Activated T-helper 2 cell treated with anti-CD3 and anti-CD28 coated beads, Interferon-gamma antibody, Interleukin-2, Interleukin-4, amounts not matched to agents 10 μg/mL and 5 μg/mL and 100 μg/mL, durations not matched to agents 14 hours and 24 hours and 36 hours (primary cell): ENCODE data around the gene MOGAT3. TPM values are rescaled to one million over a fixed set of nuclear protein-coding genes. Genes with fewer than 3 reads are reported as not detected.
A peak's percentile ranks its signal among the peaks of the same experiment; 100 is the strongest.

Experiments used
- DNase-seq: peaks from one replicate; pipeline ENCODE4 v3.0.0; 2021; ENCODE audit warnings: low spot score
- H3K27ac Mint-ChIP-seq: one replicate; pipeline ENCODE4 v1.8.0; 2021; ENCODE audit warnings: mixed read lengths
- H3K27me3 Mint-ChIP-seq: one replicate; pipeline ENCODE4 v1.8.0; 2021; ENCODE audit warnings: low read depth, mixed read lengths
- H3K36me3 Mint-ChIP-seq: one replicate; pipeline ENCODE4 v1.8.0; 2021; ENCODE audit warnings: low read depth, mixed read lengths
- H3K4me1 Mint-ChIP-seq: one replicate; pipeline ENCODE4 v1.8.0; 2021; ENCODE audit warnings: low read depth, mixed read lengths
- H3K4me3 Mint-ChIP-seq: one replicate; pipeline ENCODE4 v1.8.0; 2021; ENCODE audit warnings: low read depth, mild to moderate bottlenecking, moderate library complexity, mixed read lengths
- H3K9me3 Mint-ChIP-seq: one replicate; pipeline ENCODE4 v1.8.0; 2021; ENCODE audit warnings: mixed read lengths
- intact Hi-C: fragments of 100-400 bp; cut with micrococcal nuclease; formaldehyde crosslinking; loops from one replicate; pipeline ENCODE4 v1.15.1; 2023
- total RNA-seq: library from RNA; stranded (reverse); gene quantifications from 2 replicates; pipeline ENCODE4 v1.2.3, GENCODE V29; 2022

The MOGAT3 gene
- total RNA-seq, 1 donor from 2014 or later = not detected

DNA sequence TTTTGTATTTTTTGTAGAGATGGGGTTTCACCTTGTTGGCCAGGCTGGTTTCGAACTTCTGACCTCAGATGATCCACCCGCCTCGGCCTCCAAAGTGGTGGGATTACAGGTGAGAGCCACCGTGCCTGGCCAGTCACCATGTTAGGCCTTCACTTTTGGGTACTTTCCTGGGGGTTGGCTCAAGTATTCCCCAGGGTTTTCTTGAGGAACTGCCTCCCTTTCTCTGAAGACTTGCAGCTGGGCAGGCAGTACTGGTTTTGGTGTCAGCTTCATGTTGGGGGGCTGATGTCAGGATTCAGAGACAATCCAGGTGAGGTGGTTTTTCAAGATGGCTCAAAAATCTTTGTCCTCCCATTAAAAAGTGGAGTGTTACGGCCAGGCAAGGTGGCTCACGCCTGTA lies 24.8 kb upstream of the MOGAT3 start:
- Mint-ChIP-seq H3K27ac (no peak overlapping the region), H3K4me1 (no peaks in the 10 kb centered on the region), H3K36me3 (peaks cover 45% of the 10 kb centered on the region), H3K27me3 (no peaks in the 10 kb centered on the region), H3K9me3 (no peaks in the 10 kb centered on the region), H3K4me3 (no peak overlapping the region)
- intact Hi-C loops = no loop called here
- no peak for DNase-seq

- intact Hi-C loops = no loop called here
- H3K4me3 Mint-ChIP-seq = no peak overlapping the region
- H3K27me3 Mint-ChIP-seq = no peaks in the 10 kb centered on the region
- DNase-seq = no peak
- peaks cover 7% of the 10 kb centered on the region for H3K4me1 Mint-ChIP-seq
- H3K27ac Mint-ChIP-seq = no peak overlapping the region
- H3K36me3 Mint-ChIP-seq = peaks cover 42% of the 10 kb centered on the region
- no peaks in the 10 kb centered on the region for H3K9me3 Mint-ChIP-seq
These were observed 22.7 kb upstream of the MOGAT3 start for GRCh38 chr7:101223528-101223927.

DNA sequence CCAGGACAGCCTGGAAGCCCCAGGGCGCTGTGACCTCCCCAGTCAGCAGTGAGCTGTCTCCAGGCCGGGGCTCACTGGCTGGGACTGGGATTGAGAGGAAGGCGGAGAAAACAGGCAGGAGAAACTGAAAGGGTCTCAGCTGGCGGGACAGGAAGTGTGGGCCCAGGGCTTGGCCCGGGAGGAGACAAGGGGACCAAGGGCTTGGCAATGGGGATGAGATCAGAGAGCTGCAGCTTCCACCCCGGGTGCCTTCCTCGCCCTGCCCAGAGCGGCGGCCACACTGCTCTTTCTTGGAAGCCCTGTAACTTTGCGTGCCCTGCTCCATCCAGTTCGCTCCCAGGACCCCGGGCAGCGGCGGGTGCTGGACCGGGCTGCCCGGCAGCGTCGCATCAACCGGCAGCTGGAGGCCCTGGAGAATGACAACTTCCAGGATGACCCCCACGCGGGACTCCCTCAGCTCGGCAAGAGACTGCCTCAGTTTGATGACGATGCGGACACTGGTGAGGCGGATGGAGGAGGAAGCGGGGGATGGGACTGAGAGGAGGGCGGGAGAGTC lies 21.5 kb upstream of the MOGAT3 start:
- Mint-ChIP-seq H3K27me3 (no peaks in the 10 kb centered on the region), H3K27ac (no peak overlapping the region), H3K36me3 (peaks cover 40% of the 10 kb centered on the region), H3K9me3 (no peaks in the 10 kb centered on the region), H3K4me1 (peaks cover 9% of the 10 kb centered on the region), H3K4me3 (no peak overlapping the region)
- DNase-seq = no peak
- intact Hi-C loops = no loop called here

DNA sequence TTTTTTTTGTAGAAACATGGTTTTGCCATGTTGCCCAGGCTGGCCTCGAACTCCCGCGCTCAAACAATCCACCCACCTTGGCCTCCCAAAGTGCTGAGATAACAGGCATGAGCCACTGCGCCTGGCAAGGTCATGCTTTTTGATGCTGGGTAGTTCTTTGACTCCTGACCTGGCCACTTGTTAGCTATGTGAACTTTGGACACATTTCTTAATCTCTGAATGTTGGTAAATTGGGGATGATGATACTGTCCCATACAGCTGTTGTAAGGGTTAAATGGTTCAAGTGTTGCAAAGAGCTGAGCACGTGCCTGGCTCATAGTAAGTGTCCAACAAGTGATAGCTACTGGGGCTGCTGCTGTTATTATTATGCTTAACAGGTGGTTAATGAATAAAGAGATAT lies 19.5 kb upstream of the MOGAT3 start:
- DNase-seq = no peak
- peak overlapping the region; percentile 11 for H3K4me3 Mint-ChIP-seq
- H3K36me3 Mint-ChIP-seq = peaks cover 54% of the 10 kb centered on the region
- intact Hi-C loops = no loop called here
- peaks cover 22% of the 10 kb centered on the region for H3K4me1 Mint-ChIP-seq
- no peak overlapping the region for H3K27ac Mint-ChIP-seq
- H3K9me3 Mint-ChIP-seq = no peaks in the 10 kb centered on the region
- H3K27me3 Mint-ChIP-seq = no peaks in the 10 kb centered on the region

GRCh38 chr7:101218236-101219125 lies 17.6 kb upstream of the MOGAT3 start:
- intact Hi-C loops = loop anchor here (1.0 kb wide), 1 partner anchor 26 kb away; no protein-coding TSS in a partner anchor
- peaks cover 22% of the 10 kb centered on the region for H3K4me1 Mint-ChIP-seq
- no peak for DNase-seq
- H3K36me3 Mint-ChIP-seq = peaks cover 45% of the 10 kb centered on the region
- peak overlapping the region; percentile 99 for H3K4me3 Mint-ChIP-seq
- H3K9me3 Mint-ChIP-seq = no peaks in the 10 kb centered on the region
- no peaks in the 10 kb centered on the region for H3K27me3 Mint-ChIP-seq
- peak overlapping the region; percentile 84 for H3K27ac Mint-ChIP-seq

- Mint-ChIP-seq H3K4me1 (peaks cover 22% of the 10 kb centered on the region), H3K9me3 (no peaks in the 10 kb centered on the region), H3K27me3 (no peaks in the 10 kb centered on the region), H3K27ac (peak within 1 kb of the TSS; percentile 84), H3K4me3 (peak within 1 kb of the TSS; percentile 99), H3K36me3 (peaks cover 38% of the 10 kb centered on the region)
- DNase-seq = peak; percentile 94
- intact Hi-C loops = loop anchor here (1.0 to 2.0 kb wide), 2 partner anchors 27 to 65 kb away; no protein-coding TSS in a partner anchor
These were observed 16.8 kb upstream of the MOGAT3 start, which contains the start of the genes PLOD3 and ZNHIT1 for GRCh38 chr7:101217388-101218235. Gene PLOD3, minus strand, starts transcription at chr7:101217581. Its CDS starts 307 bp downstream, at chr7:101217274. Gene ZNHIT1, plus strand, starts transcription at chr7:101218165. Its CDS starts 31 bp downstream, at chr7:101218196.

GRCh38 chr7:101216860-101217387 lies 16.1 kb upstream of the MOGAT3 start:
- Mint-ChIP-seq H3K27me3 (no peaks in the 10 kb centered on the region), H3K4me3 (peak overlapping the region; percentile 99), H3K27ac (peak overlapping the region; percentile 84), H3K9me3 (no peaks in the 10 kb centered on the region), H3K36me3 (peaks cover 33% of the 10 kb centered on the region), H3K4me1 (peaks cover 22% of the 10 kb centered on the region)
- intact Hi-C loops = loop anchor here (2.0 kb wide), 1 partner anchor 66 kb away; no protein-coding TSS in a partner anchor
- DNase-seq = no peak

DNA sequence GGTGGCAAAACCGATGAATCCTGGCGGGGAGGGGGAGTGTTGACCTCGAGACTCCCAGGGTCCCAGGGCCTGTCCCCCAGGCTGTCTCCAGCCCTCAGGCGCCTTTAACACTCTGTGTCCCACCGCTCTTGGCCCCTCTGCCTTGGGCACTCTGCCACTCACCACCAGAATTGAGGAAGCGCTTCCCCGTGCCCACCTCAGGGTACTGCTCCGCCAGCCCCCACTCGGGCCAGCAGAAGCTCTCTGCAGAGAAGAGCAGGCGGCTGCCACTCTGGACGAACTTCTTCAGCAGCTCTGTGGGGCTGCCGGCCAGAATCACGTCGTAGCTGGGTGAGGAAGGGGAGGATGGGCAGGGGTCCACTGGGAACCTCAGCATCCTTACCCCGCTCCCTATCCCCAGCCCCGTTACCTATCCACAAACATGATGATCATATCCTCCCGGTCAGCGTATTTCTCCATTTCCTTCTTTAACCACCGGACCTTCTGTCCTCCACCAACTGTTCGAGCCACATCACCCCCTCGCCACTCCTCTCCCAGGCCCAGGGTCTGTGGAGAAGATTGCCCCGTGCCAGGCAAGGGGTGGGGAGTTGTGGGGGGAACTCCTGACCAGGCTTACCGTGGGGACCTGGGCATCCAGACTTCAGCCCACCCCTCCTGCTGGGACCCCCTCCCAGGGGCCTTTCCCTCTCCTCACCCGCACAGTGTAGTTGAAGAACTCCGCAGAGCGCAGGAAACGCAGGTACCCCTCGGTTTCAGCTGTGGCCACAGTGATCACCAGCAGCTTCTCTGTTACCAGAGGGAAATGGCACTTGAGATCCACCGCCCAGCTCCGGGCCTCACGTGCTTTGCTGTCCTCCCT lies 15.4 kb upstream of the MOGAT3 start:
- Mint-ChIP-seq H3K9me3 (no peaks in the 10 kb centered on the region), H3K4me3 (peak overlapping the region; percentile 99), H3K36me3 (peaks cover 26% of the 10 kb centered on the region), H3K27ac (peak overlapping the region; percentile 69), H3K27me3 (no peaks in the 10 kb centered on the region), H3K4me1 (peaks cover 22% of the 10 kb centered on the region)
- intact Hi-C loops = loop anchor here (2.0 kb wide), 1 partner anchor 67 kb away; no protein-coding TSS in a partner anchor
- DNase-seq = no peak

- no peak overlapping the region for H3K4me3 Mint-ChIP-seq
- DNase-seq = no peak
- peaks cover 29% of the 10 kb centered on the region for H3K36me3 Mint-ChIP-seq
- no peaks in the 10 kb centered on the region for H3K9me3 Mint-ChIP-seq
- peaks cover 13% of the 10 kb centered on the region for H3K4me1 Mint-ChIP-seq
- intact Hi-C loops = no loop called here
- H3K27me3 Mint-ChIP-seq = no peaks in the 10 kb centered on the region
- H3K27ac Mint-ChIP-seq = no peak overlapping the region
These were observed 11.2 kb upstream of the MOGAT3 start for GRCh38 chr7:101212014-101212413.

DNA sequence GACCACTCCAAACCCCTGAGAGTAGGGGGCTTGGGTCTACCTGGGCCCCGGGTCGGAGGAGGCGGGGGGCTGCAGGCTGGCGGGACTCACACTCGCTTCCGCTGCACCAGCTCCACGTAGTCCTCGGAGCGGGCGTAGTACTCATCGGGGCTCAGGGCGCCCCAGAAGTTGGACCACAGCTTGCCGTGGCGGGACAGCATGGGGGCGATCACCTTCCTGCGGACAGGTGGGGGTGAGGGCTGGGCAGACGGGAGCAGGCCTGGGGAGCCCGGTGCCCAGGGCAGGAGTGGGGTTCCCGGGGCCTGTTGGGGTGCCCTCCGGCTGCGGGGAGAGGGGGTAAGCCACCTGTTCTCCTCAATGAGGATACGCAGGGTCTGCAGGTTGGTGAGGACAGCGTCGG lies 10.7 kb upstream of the MOGAT3 start:
- Mint-ChIP-seq H3K4me3 (no peak overlapping the region), H3K9me3 (no peaks in the 10 kb centered on the region), H3K27ac (no peak overlapping the region), H3K4me1 (peaks cover 9% of the 10 kb centered on the region), H3K36me3 (peaks cover 29% of the 10 kb centered on the region), H3K27me3 (no peaks in the 10 kb centered on the region)
- DNase-seq = no peak
- intact Hi-C loops = no loop called here

DNA sequence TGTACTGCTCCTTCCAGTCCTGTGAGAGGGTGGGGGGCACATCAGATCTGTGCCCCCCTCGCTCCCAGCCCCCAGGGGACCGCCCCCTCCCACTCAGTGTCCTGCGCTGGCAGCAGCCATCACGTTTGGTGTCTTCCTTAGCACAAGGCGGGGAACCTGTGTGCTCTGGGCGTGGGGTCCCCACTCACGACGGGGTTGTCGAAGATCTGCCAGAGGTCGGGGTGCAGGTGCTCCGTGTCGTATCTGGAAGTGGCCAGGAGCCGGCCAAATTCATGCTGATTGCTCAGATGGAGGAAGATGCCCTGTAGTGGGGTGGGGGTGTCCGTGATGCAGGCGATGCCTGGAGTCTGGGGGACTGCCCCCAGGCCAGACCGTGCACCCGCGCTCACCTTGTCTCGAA lies 9.3 kb upstream of the MOGAT3 start:
- Mint-ChIP-seq H3K9me3 (no peaks in the 10 kb centered on the region), H3K27me3 (no peaks in the 10 kb centered on the region), H3K36me3 (peaks cover 25% of the 10 kb centered on the region), H3K4me1 (peaks cover 1% of the 10 kb centered on the region), H3K27ac (no peak overlapping the region), H3K4me3 (no peak overlapping the region)
- DNase-seq = no peak
- intact Hi-C loops = no loop called here
